WTC11 (cell line): Measurements from ENCODE around the gene FGF1. TPM values are rescaled to one million over a fixed set of nuclear protein-coding genes. Genes with fewer than 3 reads are reported as not detected.

ENCODE experiments used
- ATAC-seq: fragments of 200-7000 bp; cut with Tn5 transposase; 2 replicates; pipeline ENCODE4 v1.10.0; 2021; ENCODE audit warnings: mild to moderate bottlenecking, moderate library complexity
- CTCF ChIA-PET: fragments of 300-600 bp; sonication (Branson Sonifier 250); formaldehyde crosslinking; loops from one replicate; lab custom pipeline; 2021; ENCODE audit warnings: antibody characterized with exemption; lab: Charles Lee
- POLR2A ChIA-PET: fragments of 350-600 bp; sonication (Branson Sonifier 250); formaldehyde crosslinking; loops from one replicate; lab custom pipeline; 2021; ENCODE audit warnings: antibody characterized with exemption; lab: Charles Lee
- DNase-seq: peaks from one replicate; pipeline ENCODE4 v3.0.0; 2021; ENCODE audit warnings: low spot score
- H3K27ac Mint-ChIP-seq: 2 replicates; pipeline ENCODE4 v1.8.0; 2021; ENCODE audit warnings: mixed read lengths
- H3K27me3 Mint-ChIP-seq: 2 replicates; pipeline ENCODE4 v1.8.0; 2021; ENCODE audit warnings: low read depth, mild to moderate bottlenecking, moderate library complexity, mixed read lengths
- H3K36me3 Mint-ChIP-seq: 2 replicates; pipeline ENCODE4 v1.8.0; 2021; ENCODE audit warnings: mixed read lengths
- H3K4me1 Mint-ChIP-seq: 2 replicates; pipeline ENCODE4 v1.8.0; 2022; ENCODE audit warnings: mixed read lengths
- H3K4me3 Mint-ChIP-seq: 2 replicates; pipeline ENCODE4 v1.8.0; 2021; ENCODE audit warnings: mild to moderate bottlenecking, moderate library complexity, mixed read lengths
- H3K9me3 Mint-ChIP-seq: 2 replicates; pipeline ENCODE4 v1.8.0; 2021; ENCODE audit warnings: mixed read lengths
- ETV6 ChIP-seq: sonication (generic); formaldehyde crosslinking; IDR thresholded peaks from 2 replicates; pipeline ENCODE4 v1.8.1; 2022; ENCODE audit warnings: mild to moderate bottlenecking, missing genetic modification reagents
- FOXK1 ChIP-seq: sonication (generic); formaldehyde crosslinking; IDR thresholded peaks from 2 replicates; pipeline ENCODE4 v1.8.0; 2022; ENCODE audit warnings: mild to moderate bottlenecking, moderate library complexity, missing genetic modification reagents
- FOXP1 ChIP-seq: sonication (generic); formaldehyde crosslinking; IDR thresholded peaks from 2 replicates; pipeline ENCODE4 v1.8.0; 2022; ENCODE audit warnings: missing genetic modification reagents, mild to moderate bottlenecking, moderate library complexity, borderline replicate concordance
- JUN ChIP-seq: sonication (generic); formaldehyde crosslinking; IDR thresholded peaks from 2 replicates; pipeline ENCODE4 v1.8.0; 2023; ENCODE audit warnings: mild to moderate bottlenecking, missing genetic modification reagents
- OVOL2 ChIP-seq: fragments of 250-450 bp; sonication (Bioruptor Pico); IDR thresholded peaks from 2 replicates; pipeline ENCODE4 v1.9.0; 2021; ENCODE audit warnings: mild to moderate bottlenecking, borderline replicate concordance
- SP1 ChIP-seq: sonication (generic); formaldehyde crosslinking; conservative IDR thresholded peaks from 2 replicates; pipeline ENCODE4 v1.8.1; 2022; ENCODE audit warnings: missing genetic modification reagents
- TEAD4 ChIP-seq: sonication (generic); formaldehyde crosslinking; IDR thresholded peaks from 2 replicates; pipeline ENCODE4 v1.8.0; 2022; ENCODE audit warnings: mild to moderate bottlenecking, missing genetic modification reagents
- ZBTB21 ChIP-seq: sonication (generic); formaldehyde crosslinking; IDR thresholded peaks from 2 replicates; pipeline ENCODE4 v1.8.1; 2023; ENCODE audit warnings: mild to moderate bottlenecking, missing genetic modification reagents, borderline replicate concordance
- ZNF121 ChIP-seq: sonication (generic); formaldehyde crosslinking; IDR thresholded peaks from 2 replicates; pipeline ENCODE4 v1.8.0; 2023; ENCODE audit warnings: missing genetic modification reagents
- ZNF263 ChIP-seq: sonication (generic); formaldehyde crosslinking; IDR thresholded peaks from 2 replicates; pipeline ENCODE4 v1.8.1; 2022; ENCODE audit warnings: low read depth, mild to moderate bottlenecking, moderate library complexity, missing genetic modification reagents
- ZNF396 ChIP-seq: fragments of 250-450 bp; sonication (Bioruptor Pico); IDR thresholded peaks from 2 replicates; pipeline ENCODE4 v1.8.0; 2021; ENCODE audit warnings: mild to moderate bottlenecking, moderate library complexity, borderline replicate concordance
- ZNF671 ChIP-seq: fragments of 250-450 bp; sonication (Bioruptor Pico); IDR thresholded peaks from 2 replicates; pipeline ENCODE4 v1.8.0; 2021; ENCODE audit warnings: mild to moderate bottlenecking
- total RNA-seq: library from RNA; stranded (reverse); gene quantifications from 3 replicates; pipeline ENCODE4 v1.2.3, GENCODE V29; 2021
- TF ChIP-seq, protein P1 (sequence below): sonication (generic); formaldehyde crosslinking; IDR thresholded peaks from 2 replicates; pipeline ENCODE4 v1.8.1; 2023; ENCODE audit warnings: mild to moderate bottlenecking, missing genetic modification reagents, borderline replicate concordance
- TF ChIP-seq, protein P2 (sequence below): sonication (generic); formaldehyde crosslinking; IDR thresholded peaks from 2 replicates; pipeline ENCODE4 v1.8.0; 2022; ENCODE audit warnings: mild to moderate bottlenecking, missing genetic modification reagents
- TF ChIP-seq, protein P3 (sequence below): sonication (generic); formaldehyde crosslinking; IDR thresholded peaks from 2 replicates; pipeline ENCODE4 v1.8.1; 2022; ENCODE audit warnings: missing genetic modification reagents, borderline replicate concordance
- TF ChIP-seq, protein P4 (sequence below): sonication (generic); formaldehyde crosslinking; IDR thresholded peaks from 2 replicates; pipeline ENCODE4 v1.8.1; 2023; ENCODE audit warnings: mild to moderate bottlenecking, missing genetic modification reagents
- TF ChIP-seq, protein P5 (sequence below): sonication (generic); formaldehyde crosslinking; IDR thresholded peaks from 2 replicates; pipeline ENCODE4 v1.8.1; 2023; ENCODE audit warnings: mild to moderate bottlenecking, missing genetic modification reagents
- TF ChIP-seq, protein P6 (sequence below): fragments of 250-450 bp; sonication (Bioruptor Pico); conservative IDR thresholded peaks from 2 replicates; pipeline ENCODE4 v1.9.0; 2021; ENCODE audit warnings: mild to moderate bottlenecking
- TF ChIP-seq, protein P7 (sequence below): fragments of 200-600 bp; IDR thresholded peaks from 2 replicates; pipeline ENCODE4 v1.8.0; 2022; ENCODE audit warnings: antibody characterized with exemption
- TF ChIP-seq, protein P8 (sequence below): fragments of 250-450 bp; sonication (Bioruptor Pico); IDR thresholded peaks from 2 replicates; pipeline ENCODE4 v1.9.0; 2021; ENCODE audit warnings: mild to moderate bottlenecking

Gene FGF1
- total RNA-seq, 1 experiment from 2014 or later: 0.55 TPM

DNA sequence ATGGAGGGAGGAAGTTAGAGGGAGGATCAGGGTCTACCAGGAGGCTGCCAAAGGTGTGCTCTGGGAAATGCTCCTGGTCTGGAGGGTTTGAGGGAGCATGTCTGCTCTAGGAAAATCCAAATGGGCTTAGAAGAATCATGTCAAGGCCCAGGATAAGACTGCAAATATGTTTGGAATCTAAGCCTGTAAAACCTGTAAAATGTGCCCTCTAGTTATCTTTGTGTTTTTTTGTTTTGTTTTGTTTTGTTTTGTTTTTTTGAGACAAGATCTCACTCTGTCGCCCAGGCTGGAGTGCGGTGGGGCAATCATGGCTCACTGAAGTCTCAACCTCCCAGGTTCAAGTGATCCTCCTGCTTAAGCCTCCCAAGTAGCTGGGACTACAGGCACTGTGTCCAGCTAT is 135.4 kb downstream of the FGF1 start (continued):
- TF ChIP-seq, protein P1, sequence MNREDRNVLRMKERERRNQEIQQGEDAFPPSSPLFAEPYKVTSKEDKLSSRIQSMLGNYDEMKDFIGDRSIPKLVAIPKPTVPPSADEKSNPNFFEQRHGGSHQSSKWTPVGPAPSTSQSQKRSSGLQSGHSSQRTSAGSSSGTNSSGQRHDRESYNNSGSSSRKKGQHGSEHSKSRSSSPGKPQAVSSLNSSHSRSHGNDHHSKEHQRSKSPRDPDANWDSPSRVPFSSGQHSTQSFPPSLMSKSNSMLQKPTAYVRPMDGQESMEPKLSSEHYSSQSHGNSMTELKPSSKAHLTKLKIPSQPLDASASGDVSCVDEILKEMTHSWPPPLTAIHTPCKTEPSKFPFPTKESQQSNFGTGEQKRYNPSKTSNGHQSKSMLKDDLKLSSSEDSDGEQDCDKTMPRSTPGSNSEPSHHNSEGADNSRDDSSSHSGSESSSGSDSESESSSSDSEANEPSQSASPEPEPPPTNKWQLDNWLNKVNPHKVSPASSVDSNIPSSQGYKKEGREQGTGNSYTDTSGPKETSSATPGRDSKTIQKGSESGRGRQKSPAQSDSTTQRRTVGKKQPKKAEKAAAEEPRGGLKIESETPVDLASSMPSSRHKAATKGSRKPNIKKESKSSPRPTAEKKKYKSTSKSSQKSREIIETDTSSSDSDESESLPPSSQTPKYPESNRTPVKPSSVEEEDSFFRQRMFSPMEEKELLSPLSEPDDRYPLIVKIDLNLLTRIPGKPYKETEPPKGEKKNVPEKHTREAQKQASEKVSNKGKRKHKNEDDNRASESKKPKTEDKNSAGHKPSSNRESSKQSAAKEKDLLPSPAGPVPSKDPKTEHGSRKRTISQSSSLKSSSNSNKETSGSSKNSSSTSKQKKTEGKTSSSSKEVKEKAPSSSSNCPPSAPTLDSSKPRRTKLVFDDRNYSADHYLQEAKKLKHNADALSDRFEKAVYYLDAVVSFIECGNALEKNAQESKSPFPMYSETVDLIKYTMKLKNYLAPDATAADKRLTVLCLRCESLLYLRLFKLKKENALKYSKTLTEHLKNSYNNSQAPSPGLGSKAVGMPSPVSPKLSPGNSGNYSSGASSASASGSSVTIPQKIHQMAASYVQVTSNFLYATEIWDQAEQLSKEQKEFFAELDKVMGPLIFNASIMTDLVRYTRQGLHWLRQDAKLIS (CRISPR knock-in tag): no peak
- no peak for TF ChIP-seq ZNF671 (CRISPR knock-in tag)
- no peak for TF ChIP-seq SP1 (CRISPR knock-in tag)
- no peak for TF ChIP-seq ZNF396 (CRISPR knock-in tag)
- TF ChIP-seq, protein P2, sequence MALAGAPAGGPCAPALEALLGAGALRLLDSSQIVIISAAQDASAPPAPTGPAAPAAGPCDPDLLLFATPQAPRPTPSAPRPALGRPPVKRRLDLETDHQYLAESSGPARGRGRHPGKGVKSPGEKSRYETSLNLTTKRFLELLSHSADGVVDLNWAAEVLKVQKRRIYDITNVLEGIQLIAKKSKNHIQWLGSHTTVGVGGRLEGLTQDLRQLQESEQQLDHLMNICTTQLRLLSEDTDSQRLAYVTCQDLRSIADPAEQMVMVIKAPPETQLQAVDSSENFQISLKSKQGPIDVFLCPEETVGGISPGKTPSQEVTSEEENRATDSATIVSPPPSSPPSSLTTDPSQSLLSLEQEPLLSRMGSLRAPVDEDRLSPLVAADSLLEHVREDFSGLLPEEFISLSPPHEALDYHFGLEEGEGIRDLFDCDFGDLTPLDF (CRISPR knock-in tag): no peak
- TF ChIP-seq, protein P3, sequence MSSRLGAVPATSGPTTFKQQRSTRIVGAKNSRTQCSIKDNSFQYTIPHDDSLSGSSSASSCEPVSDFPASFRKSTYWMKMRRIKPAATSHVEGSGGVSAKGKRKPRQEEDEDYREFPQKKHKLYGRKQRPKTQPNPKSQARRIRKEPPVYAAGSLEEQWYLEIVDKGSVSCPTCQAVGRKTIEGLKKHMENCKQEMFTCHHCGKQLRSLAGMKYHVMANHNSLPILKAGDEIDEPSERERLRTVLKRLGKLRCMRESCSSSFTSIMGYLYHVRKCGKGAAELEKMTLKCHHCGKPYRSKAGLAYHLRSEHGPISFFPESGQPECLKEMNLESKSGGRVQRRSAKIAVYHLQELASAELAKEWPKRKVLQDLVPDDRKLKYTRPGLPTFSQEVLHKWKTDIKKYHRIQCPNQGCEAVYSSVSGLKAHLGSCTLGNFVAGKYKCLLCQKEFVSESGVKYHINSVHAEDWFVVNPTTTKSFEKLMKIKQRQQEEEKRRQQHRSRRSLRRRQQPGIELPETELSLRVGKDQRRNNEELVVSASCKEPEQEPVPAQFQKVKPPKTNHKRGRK (CRISPR knock-in tag): no peak
- TF ChIP-seq, protein P4, sequence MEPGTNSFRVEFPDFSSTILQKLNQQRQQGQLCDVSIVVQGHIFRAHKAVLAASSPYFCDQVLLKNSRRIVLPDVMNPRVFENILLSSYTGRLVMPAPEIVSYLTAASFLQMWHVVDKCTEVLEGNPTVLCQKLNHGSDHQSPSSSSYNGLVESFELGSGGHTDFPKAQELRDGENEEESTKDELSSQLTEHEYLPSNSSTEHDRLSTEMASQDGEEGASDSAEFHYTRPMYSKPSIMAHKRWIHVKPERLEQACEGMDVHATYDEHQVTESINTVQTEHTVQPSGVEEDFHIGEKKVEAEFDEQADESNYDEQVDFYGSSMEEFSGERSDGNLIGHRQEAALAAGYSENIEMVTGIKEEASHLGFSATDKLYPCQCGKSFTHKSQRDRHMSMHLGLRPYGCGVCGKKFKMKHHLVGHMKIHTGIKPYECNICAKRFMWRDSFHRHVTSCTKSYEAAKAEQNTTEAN (CRISPR knock-in tag): no peak
- no peak for TF ChIP-seq JUN (CRISPR knock-in tag)
- TF ChIP-seq TEAD4: no peak
- TF ChIP-seq OVOL2 (CRISPR knock-in tag): no peak

DNA sequence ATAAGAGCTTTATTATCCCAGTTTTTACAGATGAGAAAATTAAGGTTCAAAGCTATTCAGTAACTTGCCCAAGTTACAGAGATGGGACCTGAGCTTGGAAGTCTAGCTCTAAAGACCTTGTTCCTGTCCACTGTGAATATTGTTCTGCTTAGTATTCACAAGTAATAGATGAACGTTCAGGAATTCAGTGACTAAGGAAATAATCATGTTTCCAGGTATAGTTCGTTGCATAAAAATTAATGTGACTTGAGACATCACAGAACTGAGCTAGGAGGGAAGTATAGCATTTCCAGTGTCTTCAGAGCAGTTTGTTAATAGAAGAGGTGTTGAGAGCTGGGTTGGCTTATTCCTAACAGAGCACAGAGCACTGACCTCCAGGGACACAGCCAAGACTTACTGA is 136.1 kb downstream of the FGF1 start:
- ATAC-seq (no peak), DNase-seq (no peak)
- no peaks in the 10 kb centered on the region for H3K36me3 Mint-ChIP-seq
- H3K4me1 Mint-ChIP-seq: peaks cover 69% of the 10 kb centered on the region
- CTCF ChIA-PET: interaction anchor here (0.6 to 6.3 kb wide), 16 partner anchors 78 to 398 kb away, joined by 3 to 59 read pairs (median 6); partner anchors contain the start of gene SPRY4
- no peak overlapping the region for H3K4me3 Mint-ChIP-seq
- H3K9me3 Mint-ChIP-seq: no peaks in the 10 kb centered on the region
- peak overlapping the region; percentile 50; the same call in 1 of the 2 replicates for H3K27ac Mint-ChIP-seq
- no peaks in the 10 kb centered on the region for H3K27me3 Mint-ChIP-seq
- POLR2A ChIA-PET: no interaction called here
- TF ChIP-seq, protein P5, sequence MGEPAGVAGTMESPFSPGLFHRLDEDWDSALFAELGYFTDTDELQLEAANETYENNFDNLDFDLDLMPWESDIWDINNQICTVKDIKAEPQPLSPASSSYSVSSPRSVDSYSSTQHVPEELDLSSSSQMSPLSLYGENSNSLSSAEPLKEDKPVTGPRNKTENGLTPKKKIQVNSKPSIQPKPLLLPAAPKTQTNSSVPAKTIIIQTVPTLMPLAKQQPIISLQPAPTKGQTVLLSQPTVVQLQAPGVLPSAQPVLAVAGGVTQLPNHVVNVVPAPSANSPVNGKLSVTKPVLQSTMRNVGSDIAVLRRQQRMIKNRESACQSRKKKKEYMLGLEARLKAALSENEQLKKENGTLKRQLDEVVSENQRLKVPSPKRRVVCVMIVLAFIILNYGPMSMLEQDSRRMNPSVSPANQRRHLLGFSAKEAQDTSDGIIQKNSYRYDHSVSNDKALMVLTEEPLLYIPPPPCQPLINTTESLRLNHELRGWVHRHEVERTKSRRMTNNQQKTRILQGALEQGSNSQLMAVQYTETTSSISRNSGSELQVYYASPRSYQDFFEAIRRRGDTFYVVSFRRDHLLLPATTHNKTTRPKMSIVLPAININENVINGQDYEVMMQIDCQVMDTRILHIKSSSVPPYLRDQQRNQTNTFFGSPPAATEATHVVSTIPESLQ (CRISPR knock-in tag): no peak
- no peak for TF ChIP-seq ZNF263 (CRISPR knock-in tag)
- no peak for TF ChIP-seq FOXP1
- no peak for TF ChIP-seq ZNF121 (CRISPR knock-in tag)
- TF ChIP-seq FOXK1 (CRISPR knock-in tag): no peak
- no peak for TF ChIP-seq ZBTB21 (CRISPR knock-in tag)
- TF ChIP-seq, protein P6, sequence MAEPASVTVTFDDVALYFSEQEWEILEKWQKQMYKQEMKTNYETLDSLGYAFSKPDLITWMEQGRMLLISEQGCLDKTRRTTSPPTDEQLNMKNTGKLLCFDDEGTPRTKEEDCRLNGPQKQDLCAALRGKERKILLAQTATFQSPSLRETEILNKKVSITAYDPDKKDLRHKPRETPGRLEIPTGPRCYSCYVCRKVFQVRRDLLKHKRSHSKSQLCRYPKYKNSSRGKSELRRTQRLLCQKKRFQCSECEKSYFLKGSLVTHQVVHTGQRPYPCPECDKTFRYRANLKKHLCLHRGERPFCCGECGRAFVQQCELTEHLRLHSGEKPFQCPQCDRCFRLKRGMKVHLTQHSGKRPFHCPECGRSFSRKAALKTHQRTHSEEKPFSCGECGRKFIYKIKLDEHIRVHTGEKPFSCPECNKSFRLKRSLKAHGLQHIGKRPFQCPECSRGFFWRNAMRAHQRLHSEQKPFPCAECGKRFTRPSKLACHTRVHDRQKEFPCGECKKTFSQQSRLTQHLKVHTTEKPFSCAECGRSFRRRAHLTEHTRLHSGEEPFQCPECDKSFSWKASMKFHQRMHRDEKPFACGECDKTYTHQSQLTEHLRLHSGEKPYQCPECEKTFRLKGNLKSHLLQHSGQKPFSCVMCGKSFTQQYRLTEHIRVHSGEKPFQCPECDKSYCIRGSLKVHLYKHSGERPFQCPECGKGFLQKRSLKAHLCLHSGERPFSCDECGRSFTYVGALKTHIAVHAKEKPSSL (CRISPR knock-in tag): no peak
- TF ChIP-seq ETV6 (CRISPR knock-in tag): no peak
- TF ChIP-seq, protein P7, sequence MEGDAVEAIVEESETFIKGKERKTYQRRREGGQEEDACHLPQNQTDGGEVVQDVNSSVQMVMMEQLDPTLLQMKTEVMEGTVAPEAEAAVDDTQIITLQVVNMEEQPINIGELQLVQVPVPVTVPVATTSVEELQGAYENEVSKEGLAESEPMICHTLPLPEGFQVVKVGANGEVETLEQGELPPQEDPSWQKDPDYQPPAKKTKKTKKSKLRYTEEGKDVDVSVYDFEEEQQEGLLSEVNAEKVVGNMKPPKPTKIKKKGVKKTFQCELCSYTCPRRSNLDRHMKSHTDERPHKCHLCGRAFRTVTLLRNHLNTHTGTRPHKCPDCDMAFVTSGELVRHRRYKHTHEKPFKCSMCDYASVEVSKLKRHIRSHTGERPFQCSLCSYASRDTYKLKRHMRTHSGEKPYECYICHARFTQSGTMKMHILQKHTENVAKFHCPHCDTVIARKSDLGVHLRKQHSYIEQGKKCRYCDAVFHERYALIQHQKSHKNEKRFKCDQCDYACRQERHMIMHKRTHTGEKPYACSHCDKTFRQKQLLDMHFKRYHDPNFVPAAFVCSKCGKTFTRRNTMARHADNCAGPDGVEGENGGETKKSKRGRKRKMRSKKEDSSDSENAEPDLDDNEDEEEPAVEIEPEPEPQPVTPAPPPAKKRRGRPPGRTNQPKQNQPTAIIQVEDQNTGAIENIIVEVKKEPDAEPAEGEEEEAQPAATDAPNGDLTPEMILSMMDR: no peak
- no peak for TF ChIP-seq SP1 (CRISPR knock-in tag)
- TF ChIP-seq, protein P8, sequence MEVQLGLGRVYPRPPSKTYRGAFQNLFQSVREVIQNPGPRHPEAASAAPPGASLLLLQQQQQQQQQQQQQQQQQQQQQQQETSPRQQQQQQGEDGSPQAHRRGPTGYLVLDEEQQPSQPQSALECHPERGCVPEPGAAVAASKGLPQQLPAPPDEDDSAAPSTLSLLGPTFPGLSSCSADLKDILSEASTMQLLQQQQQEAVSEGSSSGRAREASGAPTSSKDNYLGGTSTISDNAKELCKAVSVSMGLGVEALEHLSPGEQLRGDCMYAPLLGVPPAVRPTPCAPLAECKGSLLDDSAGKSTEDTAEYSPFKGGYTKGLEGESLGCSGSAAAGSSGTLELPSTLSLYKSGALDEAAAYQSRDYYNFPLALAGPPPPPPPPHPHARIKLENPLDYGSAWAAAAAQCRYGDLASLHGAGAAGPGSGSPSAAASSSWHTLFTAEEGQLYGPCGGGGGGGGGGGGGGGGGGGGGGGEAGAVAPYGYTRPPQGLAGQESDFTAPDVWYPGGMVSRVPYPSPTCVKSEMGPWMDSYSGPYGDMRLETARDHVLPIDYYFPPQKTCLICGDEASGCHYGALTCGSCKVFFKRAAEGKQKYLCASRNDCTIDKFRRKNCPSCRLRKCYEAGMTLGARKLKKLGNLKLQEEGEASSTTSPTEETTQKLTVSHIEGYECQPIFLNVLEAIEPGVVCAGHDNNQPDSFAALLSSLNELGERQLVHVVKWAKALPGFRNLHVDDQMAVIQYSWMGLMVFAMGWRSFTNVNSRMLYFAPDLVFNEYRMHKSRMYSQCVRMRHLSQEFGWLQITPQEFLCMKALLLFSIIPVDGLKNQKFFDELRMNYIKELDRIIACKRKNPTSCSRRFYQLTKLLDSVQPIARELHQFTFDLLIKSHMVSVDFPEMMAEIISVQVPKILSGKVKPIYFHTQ (CRISPR knock-in tag): no peak
